Adrenal gland (tissue), 5 donors: ENCODE results near the gene HSF2BP.
"Not testable (repeated sequence)": the region's sequence is repeated elsewhere in the genome, so short reads cannot be mapped to it uniquely, and the experiment has no call there.

ENCODE experiments used
- POLR2A ChIP-seq, 2 donors: fragments of 450-650 bp; IDR thresholded peaks; one replicate each; pipeline ENCODE4 v1.6.1; 2017; ENCODE audit warnings: antibody characterized with exemption in 2 of 2, mild to moderate bottlenecking in 2 of 2, moderate library complexity in 1 of 2
- TF ChIP-seq, protein P1 (sequence below), 6 experiments: fragments of 450-650 bp in 4 of 6; fragments of 200-600 bp in 2 of 6; sonication (generic) in 1 of 6; IDR thresholded peaks; 1 replicate in 5 of 6; 2 replicates in 1 of 6; pipeline versions ENCODE4 v1.5.1 to v1.8.0; 2016 to 2021; ENCODE audit warnings: antibody characterized with exemption in 6 of 6, mild to moderate bottlenecking in 2 of 6, moderate library complexity in 1 of 6
- donor health status: DM: no; HTN: no; CAD: no.

DNA sequence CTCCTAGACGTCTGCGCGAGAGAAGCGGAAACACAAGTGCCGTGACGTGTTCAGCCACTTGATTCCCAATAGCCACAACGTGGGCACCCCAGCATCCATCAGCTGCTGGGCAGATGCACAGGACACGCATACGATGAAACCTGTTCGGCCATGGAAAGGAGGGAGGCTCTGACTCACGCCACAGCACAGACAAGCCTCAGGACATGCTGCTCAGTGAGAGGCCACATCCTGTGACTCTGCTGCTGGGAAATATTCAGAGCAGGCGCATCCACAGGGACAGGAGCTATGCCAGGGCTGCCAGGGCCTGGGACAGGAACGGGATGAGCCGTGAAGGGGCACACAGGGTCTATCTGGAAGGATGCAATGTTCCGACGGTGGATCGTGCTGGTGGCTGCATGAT lies 171.1 kb downstream of the HSF2BP start:
- TF ChIP-seq, protein P1, sequence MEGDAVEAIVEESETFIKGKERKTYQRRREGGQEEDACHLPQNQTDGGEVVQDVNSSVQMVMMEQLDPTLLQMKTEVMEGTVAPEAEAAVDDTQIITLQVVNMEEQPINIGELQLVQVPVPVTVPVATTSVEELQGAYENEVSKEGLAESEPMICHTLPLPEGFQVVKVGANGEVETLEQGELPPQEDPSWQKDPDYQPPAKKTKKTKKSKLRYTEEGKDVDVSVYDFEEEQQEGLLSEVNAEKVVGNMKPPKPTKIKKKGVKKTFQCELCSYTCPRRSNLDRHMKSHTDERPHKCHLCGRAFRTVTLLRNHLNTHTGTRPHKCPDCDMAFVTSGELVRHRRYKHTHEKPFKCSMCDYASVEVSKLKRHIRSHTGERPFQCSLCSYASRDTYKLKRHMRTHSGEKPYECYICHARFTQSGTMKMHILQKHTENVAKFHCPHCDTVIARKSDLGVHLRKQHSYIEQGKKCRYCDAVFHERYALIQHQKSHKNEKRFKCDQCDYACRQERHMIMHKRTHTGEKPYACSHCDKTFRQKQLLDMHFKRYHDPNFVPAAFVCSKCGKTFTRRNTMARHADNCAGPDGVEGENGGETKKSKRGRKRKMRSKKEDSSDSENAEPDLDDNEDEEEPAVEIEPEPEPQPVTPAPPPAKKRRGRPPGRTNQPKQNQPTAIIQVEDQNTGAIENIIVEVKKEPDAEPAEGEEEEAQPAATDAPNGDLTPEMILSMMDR (IDR thresholded peaks at IDR 0.05) = not testable (repeated sequence)
- TF ChIP-seq POLR2A (IDR thresholded peaks at IDR 0.05) = not testable (repeated sequence)
